GM18868 (cell line): ENCODE results near the gene MTUS2.

ENCODE experiments used
- ATAC-seq: cut with Tn5 transposase; IDR thresholded peaks from one replicate; pipeline ENCODE4 v1.9.1; 2021; ENCODE audit warnings: mild to moderate bottlenecking, moderate library complexity; ENCODE audit not compliant: unreplicated experiment

Gene MTUS2

DNA sequence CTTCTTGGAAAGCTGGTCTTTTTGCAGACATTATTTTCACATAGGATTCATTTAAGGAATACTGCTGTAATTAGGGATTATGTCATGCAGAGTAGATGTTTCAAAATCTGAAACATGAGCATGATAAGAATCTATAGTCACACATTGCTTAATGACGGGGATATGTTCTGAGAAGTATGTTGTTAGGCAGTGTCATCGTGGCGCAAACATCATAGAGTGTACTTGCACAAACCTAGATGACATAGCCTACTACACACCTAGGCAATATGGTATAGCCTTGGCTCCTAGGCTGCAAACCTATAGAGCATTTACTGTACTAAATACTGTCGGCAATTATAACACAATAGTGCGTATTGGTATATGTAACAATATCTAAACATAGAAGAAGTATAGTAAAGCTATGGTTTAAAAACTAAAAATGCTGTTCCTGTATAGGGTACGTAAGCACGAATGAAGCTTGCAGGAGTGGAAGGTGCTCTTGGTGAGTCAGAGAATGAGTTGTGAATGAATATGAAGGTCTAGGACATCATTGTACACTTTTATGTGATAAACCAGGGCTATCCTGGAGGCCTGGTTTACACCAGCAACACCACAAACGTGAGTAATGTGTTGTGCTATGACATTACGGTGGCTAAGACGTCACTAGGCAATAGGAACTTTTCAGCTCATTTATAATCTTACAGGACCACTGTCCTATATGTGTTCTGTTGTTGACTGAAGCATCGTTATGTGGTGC, 283.1 kb downstream of the MTUS2 start:
- ATAC-seq = no peak

DNA sequence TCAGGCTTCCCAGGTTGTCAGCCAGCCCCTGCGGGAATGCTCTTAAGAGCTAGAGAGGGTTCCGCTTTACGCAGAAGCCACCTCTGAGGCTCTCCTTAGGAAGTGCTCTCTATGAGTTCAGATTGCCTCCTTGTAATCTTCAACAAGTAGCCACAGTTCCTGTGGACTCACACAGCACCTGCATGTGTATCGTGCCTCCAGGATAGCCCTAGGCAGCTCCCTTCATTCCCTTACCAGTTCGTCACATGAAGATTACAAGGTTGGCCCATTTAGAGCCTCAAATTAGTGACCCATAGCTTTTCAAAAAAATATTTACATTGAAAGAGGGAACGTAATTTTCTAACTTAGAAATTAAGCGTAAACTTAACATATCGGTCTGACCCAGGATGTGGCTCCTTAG, 284.3 kb downstream of the MTUS2 start:
- no peak for ATAC-seq

DNA sequence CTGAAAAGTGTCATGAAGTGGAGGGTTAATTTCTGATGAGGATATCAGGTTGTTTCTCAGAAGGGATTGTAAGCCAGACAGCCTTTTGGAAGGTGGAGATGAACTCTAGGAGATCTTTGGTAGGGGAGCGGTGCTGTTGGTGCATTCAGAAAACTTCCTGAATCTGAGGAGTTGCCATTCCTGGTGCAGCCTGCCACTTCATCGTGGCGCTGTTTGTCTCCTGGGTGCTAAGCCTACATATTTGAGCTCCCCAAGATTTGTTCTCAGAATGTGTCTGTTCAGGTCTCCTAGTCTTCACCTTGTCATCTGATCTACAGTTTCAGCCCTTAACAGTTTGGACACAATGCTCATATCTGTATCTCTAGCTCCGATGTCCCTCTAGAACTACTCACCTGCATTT, 285.6 kb downstream of the MTUS2 start:
- ATAC-seq = no peak

DNA sequence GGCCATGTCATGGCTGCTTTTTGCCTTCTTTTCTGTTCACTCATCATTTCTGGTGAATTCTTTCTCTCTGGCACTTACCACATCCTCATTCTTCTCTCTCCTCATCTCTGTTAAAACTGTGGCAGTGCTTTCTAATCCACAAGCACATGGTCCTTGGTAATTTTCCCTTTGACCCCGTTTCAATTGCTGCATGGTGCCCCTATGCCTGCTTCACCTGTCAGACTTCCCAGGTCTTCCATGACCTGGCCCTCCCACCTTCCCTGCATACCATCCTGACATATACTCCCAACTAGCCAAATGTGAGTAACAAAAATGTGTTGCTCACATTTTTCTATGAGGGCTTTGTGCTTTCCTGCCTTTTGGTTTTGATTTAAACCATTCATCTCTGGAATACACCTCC, 286.5 kb downstream of the MTUS2 start:
- ATAC-seq = no peak

DNA sequence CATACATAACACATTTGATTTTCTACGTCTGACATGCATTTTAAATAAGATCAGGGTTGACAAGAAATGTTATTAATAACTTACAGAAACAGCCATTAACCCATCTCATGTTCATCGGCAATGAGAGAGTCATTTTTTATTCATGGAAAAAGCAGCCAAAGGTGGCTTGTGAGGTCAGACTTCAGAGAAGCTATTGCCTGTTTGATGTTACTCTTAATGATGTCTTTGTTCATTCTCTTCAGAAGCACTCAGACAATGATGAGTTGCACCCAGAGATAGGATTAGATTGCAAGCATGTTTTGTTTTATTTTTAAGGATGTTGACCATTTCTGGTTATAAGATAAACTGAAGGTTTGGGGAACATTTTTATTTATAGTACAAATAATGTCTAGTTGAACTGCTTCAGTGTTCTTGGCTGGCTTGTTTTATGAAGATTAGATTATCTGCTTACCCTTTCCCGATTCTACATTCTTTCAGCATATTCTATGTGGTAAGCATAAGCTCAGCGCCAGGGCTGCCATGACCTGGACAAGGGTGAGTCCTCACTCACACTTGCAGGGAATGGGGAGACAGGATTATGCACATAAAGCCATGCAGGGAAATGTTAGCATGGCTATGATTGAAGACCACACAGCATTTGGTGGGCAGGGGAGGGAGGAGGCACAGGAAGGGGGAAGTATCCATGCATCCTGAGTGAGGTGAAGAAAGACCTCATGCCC, 288.1 kb downstream of the MTUS2 start:
- no peak for ATAC-seq

DNA sequence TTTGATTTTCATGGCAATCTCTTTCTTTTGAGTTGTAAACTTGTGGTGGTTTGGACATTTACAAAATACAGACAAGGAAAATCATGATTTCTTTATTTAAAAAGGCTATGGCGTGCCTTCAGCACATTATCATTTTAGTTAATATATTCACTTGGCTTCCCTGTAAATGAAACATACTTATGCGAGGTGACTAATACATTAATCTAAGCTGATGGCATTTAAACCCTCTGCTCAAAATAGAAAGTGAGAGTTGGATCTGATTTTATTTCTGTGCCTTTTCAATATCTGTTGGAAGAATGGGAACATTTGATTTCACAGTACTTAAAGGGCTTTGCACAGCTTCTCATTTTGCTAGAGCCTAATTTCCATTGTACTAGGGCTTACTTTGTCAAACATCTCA, 289.8 kb downstream of the MTUS2 start:
- no peak for ATAC-seq

DNA sequence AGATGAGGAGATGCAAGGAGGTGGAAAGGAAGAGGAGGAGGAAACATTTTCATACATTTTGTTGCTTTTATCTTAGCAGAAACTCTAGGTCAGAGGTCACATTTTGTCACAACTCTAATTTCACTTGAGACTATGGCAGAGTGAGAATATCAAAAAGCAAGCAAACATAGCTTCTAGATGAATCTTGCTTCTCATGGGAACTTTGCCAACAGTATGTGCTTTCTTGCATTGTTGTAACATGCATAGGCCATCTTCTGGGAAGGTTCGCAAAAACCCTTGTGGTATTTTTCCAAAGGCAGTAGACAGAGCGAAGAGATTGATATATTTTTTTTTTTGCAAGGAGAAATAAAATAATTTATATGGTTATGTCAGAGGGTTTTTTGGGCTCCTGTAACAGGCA, 291.3 kb downstream of the MTUS2 start:
- no peak for ATAC-seq

DNA sequence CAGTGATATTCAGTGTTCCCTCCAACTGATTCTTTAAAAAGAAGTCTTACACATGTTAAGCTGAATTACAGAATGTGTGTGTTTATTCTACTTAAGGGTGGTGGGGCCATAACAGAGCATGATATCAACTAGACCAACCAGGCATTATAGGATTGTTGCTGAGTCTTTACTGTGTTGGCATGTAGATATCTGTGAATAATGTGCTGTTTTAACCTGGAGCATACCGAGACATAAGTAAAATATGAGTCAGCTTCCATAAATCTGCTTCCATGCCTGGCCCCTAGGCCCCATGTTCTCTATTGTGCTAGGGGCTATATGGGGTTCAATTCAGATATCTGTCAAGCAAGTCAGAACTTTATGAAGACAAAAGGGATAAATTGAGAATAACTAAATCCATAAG, 295.7 kb downstream of the MTUS2 start:
- ATAC-seq = no peak

DNA sequence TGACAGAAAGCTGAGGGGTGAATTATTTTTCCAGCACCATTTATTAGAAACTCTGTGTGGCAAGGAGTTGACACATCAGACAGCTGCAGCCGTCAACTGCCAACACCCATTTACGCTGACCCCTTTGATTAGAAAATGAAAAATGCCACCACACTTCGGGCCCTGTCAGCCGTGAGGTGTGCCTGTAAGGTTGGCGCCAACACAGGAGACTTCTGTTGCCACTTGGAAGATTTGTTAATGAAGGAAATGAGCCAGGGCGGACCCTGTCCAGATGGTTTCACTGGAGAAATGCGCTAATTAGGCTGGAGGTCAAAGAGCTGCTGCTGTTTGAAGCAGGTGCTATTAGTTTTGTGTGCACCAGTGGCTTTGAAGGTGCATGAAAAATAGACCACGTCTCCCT, 297.5 kb downstream of the MTUS2 start:
- ATAC-seq = no peak

DNA sequence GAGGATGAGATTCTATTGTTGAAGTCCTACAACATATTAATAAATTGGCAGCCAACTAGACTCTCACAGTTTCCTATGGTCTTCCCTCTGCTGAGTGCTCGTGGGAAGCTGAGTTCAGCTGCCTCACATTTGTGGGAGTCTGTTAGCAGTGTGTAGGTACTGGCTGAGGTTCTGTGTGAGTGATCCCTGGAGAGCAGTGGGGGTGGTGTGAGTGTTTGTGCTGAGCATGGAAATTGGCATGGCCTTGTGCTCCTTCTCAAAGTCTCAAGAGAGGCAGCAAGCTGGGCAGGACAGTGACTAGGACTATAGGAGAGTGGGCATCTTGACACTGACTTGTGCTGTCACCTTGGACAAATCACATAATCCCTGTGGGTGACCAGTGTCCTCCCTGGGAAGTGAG, 298.3 kb downstream of the MTUS2 start:
- ATAC-seq = no peak

DNA sequence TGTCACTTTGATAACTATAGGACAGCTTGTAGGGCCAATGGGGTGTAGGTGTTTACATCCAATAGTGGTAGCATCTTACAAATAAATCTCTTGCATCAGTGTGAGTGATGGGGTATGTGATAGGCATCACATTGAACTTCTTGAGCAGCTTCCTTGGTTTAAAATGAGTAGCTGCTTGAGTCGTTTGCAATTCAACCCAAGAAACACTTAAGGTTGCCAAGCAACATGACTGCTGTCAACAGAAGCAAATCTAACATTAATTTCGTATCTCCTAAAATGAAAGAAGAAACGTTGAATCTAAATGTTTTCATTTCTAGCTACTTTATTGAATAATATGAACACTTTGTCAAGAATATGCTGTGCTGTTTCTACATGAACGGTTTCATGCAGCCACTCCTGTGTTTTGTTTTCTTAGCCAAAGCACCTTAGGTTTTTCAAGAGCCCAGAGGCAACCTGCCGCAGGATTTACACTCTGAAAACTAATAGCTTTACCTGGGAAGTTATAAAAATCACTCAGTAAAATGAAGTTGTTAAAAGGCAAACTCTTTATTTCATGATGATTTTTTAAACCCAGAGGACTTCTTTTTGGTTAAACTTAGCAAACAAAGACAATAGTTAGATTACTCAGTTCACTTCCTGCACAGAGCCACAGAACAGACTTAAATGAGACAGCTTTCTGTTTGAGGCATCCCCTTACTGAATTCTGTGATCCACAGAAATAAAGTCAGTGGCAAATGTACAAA, 305.2 kb downstream of the MTUS2 start:
- ATAC-seq = peak; percentile 81

DNA sequence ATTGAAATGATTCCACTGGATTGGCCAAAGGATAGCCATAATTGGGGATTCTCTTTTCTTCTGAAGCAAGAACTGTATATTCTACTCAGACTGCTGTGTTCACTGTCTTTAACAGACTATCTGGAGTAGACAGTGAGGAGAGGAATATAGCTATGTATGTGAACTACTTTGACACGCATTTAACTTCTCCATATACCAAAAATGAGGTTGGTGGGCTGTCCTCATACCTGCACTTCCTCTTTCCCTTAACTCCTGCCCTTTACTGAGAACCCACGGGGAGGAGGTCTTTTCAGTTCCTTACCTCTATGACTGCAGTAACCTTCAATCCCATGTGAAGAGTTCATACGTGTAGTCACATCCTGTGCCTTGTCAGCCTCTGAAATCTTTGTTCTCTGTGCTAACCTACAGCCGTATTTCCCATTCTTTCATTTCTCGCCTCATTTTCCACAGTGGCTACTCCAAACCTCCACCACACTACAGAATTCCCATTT, 305.8 kb downstream of the MTUS2 start:
- peak; percentile 83 for ATAC-seq

DNA sequence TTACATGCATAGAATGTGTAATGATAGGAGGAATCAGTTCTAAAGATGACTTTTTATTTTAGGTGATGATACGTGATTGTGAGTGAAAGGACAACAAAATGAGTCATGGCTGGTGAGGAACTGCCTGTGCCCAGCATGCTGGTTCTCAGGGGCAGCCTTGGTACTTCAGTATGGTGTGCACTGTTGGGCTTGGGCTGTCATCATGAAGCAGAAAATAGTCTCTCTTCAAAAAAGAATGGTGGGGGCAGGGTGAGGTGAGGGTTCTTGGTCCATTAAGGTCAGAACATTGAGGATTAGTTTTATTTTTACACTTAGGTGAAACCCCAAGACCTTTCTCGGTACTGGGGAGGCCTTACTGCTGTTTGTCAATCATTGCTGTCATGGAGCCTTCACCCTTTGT, 309.5 kb downstream of the MTUS2 start:
- ATAC-seq = no peak

DNA sequence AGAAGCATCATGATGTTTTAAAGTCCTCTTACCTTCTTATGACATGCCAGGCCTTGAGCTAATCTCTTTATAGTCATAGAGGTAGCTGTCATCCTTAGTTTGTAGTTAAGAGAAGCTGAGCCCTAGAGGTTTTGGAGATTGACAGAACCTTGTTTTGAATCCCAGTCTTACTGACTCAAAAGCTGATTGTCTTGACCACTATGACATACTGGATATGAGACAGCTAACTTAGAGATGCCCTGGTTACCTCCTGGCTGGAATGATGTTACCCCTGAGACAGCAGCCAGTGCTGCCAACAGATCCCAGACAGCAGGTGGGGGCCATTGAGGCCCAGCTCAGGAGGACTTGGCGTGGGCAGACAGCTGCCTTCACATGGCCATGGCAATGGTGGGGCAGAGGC, 311.0 kb downstream of the MTUS2 start:
- ATAC-seq = no peak

DNA sequence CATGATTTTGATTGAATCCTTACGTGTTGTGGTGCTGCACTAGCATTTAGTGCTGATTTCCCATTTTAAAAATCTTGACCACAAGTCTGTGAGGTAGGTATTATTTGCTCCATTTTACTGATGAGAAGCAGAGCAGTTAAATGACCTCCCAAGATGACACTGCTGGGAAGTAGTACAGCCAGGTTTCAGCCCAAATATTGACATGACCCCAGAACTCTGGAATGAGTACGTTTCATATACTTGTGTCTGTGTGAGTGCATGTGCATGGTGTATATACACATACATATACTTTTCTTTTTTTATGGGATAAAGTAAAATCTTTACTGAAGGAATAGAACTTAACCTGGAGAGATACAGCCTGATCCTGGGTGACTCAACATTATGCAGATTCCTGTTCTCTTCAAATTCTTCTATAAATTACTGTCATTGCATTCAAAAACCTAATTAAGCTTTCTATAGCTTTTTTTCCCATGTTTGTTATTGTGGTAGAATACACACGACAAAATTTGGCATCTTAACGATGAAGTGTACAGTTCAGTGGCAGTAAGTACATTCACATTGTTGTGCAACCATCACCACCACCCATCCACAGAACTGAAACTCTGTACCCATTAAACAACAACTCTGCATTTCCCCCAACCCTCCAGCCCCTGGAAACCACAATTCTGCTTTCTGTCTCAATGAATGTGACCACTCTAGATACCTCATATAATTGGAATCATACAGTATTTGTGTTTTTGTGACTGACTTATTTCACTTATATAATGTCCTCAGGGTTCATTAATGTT, 311.9 kb downstream of the MTUS2 start:
- no peak for ATAC-seq

DNA sequence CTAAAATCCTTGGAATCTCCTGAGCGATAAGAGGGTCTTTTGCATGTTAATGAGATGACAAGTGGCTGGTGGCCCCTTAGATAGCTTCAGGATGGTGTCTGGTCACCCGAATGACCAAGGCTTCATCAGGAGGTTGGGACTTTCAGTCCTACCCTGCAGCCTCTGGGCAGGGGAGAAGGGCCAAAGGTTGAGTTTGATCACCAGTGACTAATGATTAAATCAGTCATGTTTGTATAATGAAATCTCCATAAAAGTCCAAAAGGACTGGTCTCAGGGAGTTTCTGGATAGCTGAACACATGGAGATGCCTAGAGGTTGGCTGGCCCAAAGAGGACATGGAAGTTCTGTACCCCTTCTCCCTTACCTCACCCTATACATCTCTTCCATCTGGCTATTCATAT, 316.2 kb downstream of the MTUS2 start:
- no peak for ATAC-seq

DNA sequence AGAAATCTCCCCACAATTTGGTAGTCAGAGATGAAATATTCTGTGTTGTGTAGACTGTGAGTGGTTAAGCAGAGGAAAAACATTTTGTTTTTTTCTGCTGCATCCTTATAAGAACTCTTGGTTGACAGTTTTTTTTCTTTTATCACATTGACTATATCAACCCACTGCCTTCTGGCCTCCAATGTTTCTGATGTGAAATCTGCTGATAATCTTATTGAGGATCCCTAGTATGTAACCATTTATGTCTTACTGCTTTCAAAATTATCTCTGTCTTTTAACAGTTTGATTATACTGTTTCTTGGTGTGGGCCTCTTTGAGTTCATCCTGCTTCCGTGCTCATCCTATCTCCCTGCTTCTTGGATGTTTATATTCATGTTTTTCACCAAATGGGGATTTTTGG, 316.9 kb downstream of the MTUS2 start:
- ATAC-seq = no peak

DNA sequence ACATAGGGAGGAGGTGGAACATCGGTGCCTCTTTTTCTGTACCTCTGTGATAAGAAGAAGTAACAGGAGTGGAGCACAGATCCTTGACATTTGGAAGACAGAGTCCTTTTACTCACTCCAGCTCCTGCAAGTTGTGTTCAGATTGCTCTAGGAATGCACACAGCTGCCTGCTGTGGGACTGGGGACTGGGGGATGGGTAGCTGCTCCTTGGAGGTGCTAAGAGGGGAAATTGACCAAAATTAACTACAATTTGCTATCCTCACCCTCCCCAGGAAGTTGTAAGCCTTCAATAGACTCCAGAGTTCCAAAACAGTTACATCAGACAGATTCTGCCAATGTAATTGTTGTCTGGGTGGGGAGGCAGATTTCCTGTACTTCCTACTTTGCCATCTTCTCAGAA, 317.9 kb downstream of the MTUS2 start:
- no peak for ATAC-seq

DNA sequence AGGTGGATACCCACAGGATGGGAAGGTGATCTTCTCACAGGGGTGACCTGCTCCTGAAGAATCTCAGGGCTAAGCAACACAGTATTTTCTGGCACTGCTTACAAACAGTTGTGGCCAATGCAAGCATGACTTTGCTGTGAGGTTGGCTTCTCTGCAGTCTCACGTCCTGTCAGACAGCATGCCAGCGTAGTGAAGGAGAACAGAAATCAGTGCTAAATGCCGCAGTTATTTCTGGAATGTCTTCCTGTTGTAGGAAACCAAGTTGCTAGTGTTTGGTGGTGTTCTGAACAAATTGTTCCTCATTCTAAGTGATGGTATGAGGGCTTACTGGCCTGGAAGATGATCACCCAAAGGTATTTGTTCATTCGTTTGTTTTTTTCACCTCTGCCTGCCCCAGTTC, 320.1 kb downstream of the MTUS2 start:
- no peak for ATAC-seq

DNA sequence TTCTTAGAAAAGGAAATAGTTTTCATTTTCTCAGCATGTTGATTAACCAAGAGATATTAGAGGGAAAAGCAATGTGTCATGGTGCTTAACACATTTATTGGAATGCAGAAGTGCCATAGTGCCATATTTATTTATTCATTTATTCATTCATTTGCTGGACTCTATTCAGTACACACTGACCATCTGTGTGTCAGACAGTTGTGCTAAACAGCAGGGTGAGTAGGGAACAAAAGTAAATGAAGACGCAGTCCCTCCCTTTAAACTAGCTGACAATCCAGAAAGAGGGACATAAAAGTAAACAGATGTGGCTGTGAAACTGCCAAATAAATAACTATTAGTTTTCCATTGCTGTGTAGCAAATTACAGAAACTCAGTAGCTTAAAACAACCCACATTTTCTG, 323.7 kb downstream of the MTUS2 start:
- no peak for ATAC-seq

DNA sequence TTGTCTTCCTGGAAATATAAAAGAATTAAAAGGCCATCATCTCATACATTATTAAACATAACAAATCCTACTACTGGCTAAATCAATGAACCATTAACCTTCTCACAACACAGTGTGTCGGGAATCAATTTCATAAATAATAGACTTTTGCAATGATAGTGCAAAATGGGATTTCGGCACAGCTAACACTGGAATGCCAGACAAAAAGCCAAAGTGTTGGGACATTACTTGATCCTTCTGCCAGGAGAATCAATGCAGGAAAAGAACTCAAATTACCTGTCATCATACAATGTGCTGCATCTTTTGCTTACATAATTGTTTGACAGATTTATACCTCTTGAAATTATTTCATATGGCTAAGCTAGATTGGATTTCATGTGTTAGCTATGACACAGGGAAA, 334.3 kb downstream of the MTUS2 start:
- ATAC-seq = no peak
